HepG2 (cell line): ENCODE results near the gene TMEM107. TPM values are rescaled to one million over a fixed set of nuclear protein-coding genes. Genes with fewer than 3 reads are reported as not detected.
A peak's percentile ranks its signal among the peaks of the same experiment; 100 is the strongest.

Experiments
- FOXA3 ChIP-seq: IDR thresholded peaks from 2 replicates; pipeline ENCODE4 v1.6.1; 2016; ENCODE audit warnings: missing genetic modification reagents, missing compliant biosample characterization
- KDM5A ChIP-seq: fragments of 200-600 bp; sonication (generic); IDR thresholded peaks from 2 replicates; pipeline ENCODE4 v1.7.0; 2018; ENCODE audit warnings: antibody characterized with exemption, mild to moderate bottlenecking, low read length, borderline replicate concordance
- KLF6 ChIP-seq: IDR thresholded peaks from 2 replicates; pipeline ENCODE4 v1.8.0; 2016; ENCODE audit warnings: missing biosample characterization, missing genetic modification reagents
- KMT2B ChIP-seq: IDR thresholded peaks from 2 replicates; pipeline ENCODE4 v1.6.1; 2016; ENCODE audit warnings: missing genetic modification reagents, missing compliant biosample characterization
- MAFK ChIP-seq, 2 experiments: IDR thresholded peaks in 1 of 2; conservative IDR thresholded peaks in 1 of 2; 2 replicates each; pipeline ENCODE4 v1.6.1; 2011; ENCODE audit warnings: improper control_type of control experiment in 2 of 2, low read length in 2 of 2
- NR3C1 ChIP-seq: sonication (generic); formaldehyde crosslinking; IDR thresholded peaks from 2 replicates; pipeline ENCODE4 v1.4.0; 2020; ENCODE audit warnings: missing genetic modification reagents
- SKI ChIP-seq: fragments of 450-650 bp; IDR thresholded peaks from one replicate; pipeline ENCODE4 v1.6.1; 2018; ENCODE audit warnings: mild to moderate bottlenecking; ENCODE audit not compliant: partially characterized antibody
- THAP11 ChIP-seq: IDR thresholded peaks from 2 replicates; pipeline ENCODE4 v1.6.1; 2016; ENCODE audit warnings: missing biosample characterization, missing genetic modification reagents
- YY1 ChIP-seq: IDR thresholded peaks from 2 replicates; pipeline ENCODE4 v1.6.1; 2011; ENCODE audit warnings: low read length, low read depth, moderate library complexity, mild to moderate bottlenecking; ENCODE audit not compliant: insufficient read depth, insufficient replicate concordance
- ZNF124 ChIP-seq: sonication (generic); formaldehyde crosslinking; IDR thresholded peaks from 2 replicates; pipeline ENCODE4 v1.4.0; 2020; ENCODE audit warnings: missing genetic modification reagents
- ZNF350 ChIP-seq: sonication (generic); formaldehyde crosslinking; IDR thresholded peaks from 2 replicates; pipeline ENCODE4 v1.4.0; 2020; ENCODE audit warnings: mild to moderate bottlenecking, low read depth, missing genetic modification reagents, borderline replicate concordance
- ZNF446 ChIP-seq: sonication (generic); formaldehyde crosslinking; IDR thresholded peaks from 2 replicates; pipeline ENCODE4 v1.5.0; 2020; ENCODE audit warnings: mild to moderate bottlenecking, missing genetic modification reagents
- ZNF607 ChIP-seq: sonication (generic); formaldehyde crosslinking; IDR thresholded peaks from 2 replicates; pipeline ENCODE4 v1.5.1; 2020; ENCODE audit warnings: missing genetic modification reagents, mild to moderate bottlenecking, borderline replicate concordance
- polyA plus RNA-seq, 8 experiments: library from polyadenylated mRNA; depleted of rRNA in 3 of 8; stranded (reverse) in 7 of 8; unstranded in 1 of 8; fragments of >200 nt; fragmentation: Illumina TruSeq in 4 of 8; extraction: Trizol in 4 of 8; gene quantifications; 2 replicates each; pipeline versions ENCODE4 v1.2.1 to v1.2.3, GENCODE V29; 2011 to 2016; ENCODE audit warnings: low read depth in 4 of 8, missing spikeins in 1 of 8, mixed read lengths in 1 of 8; ENCODE audit not compliant: insufficient read depth in 1 of 8
- total RNA-seq, 5 experiments: library from RNA; depleted of rRNA; stranded (reverse); fragments of >200 nt; fragmentation: Illumina TruSeq; extraction: Trizol; gene quantifications; 2 replicates each; pipeline ENCODE4 v1.2.3, GENCODE V29; 2016; ENCODE audit warnings: low read depth in 1 of 5
- TF ChIP-seq, protein P1 (sequence below): sonication (generic); formaldehyde crosslinking; IDR thresholded peaks from 2 replicates; pipeline ENCODE4 v1.4.0; 2020; ENCODE audit warnings: missing genetic modification reagents, borderline replicate concordance
- TF ChIP-seq, protein P2 (sequence below): sonication (generic); formaldehyde crosslinking; IDR thresholded peaks from 2 replicates; pipeline ENCODE4 v1.9.0; 2021; ENCODE audit warnings: missing genetic modification reagents, mild to moderate bottlenecking, borderline replicate concordance
- TF ChIP-seq, protein P3 (sequence below): IDR thresholded peaks from 2 replicates; pipeline ENCODE4 v1.6.1; 2018; ENCODE audit warnings: missing genetic modification reagents, mild to moderate bottlenecking, missing compliant biosample characterization
- TF ChIP-seq, protein P4 (sequence below): sonication (generic); formaldehyde crosslinking; IDR thresholded peaks from 2 replicates; pipeline ENCODE4 v1.9.0; 2021; ENCODE audit warnings: missing genetic modification reagents, borderline replicate concordance
- TF ChIP-seq, protein P5 (sequence below): IDR thresholded peaks from 2 replicates; pipeline ENCODE4 v1.6.1; 2016; ENCODE audit warnings: mild to moderate bottlenecking
- TF ChIP-seq, protein P6 (sequence below): sonication (generic); formaldehyde crosslinking; conservative IDR thresholded peaks from 2 replicates; pipeline ENCODE4 v1.4.0; 2020; ENCODE audit warnings: missing genetic modification reagents

TMEM107 gene
- total and polyA plus RNA-seq, 2 of the 13 experiments (the other 11 are each of a cell fraction or from before 2014, with no cell fraction given), result 7.2 to 15.3 TPM

DNA sequence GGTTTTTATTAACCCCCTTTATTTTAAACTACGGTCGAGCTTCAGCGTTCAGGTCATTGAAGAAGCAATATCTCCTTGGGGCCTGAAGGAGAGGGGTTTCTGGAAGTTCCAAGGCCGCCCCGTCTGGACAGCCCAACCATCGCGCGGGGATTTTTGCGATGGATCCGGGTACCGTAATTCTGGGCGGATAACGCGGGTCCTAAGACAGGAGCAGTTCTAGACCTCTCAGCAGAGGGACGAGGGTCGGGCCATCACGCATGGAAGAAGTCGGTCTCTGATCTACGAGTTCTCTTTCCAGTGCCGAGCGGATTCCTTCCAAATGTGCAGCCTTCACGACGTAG is 10.2 kb upstream of the TMEM107 start (continued):
- TF ChIP-seq, protein P1, sequence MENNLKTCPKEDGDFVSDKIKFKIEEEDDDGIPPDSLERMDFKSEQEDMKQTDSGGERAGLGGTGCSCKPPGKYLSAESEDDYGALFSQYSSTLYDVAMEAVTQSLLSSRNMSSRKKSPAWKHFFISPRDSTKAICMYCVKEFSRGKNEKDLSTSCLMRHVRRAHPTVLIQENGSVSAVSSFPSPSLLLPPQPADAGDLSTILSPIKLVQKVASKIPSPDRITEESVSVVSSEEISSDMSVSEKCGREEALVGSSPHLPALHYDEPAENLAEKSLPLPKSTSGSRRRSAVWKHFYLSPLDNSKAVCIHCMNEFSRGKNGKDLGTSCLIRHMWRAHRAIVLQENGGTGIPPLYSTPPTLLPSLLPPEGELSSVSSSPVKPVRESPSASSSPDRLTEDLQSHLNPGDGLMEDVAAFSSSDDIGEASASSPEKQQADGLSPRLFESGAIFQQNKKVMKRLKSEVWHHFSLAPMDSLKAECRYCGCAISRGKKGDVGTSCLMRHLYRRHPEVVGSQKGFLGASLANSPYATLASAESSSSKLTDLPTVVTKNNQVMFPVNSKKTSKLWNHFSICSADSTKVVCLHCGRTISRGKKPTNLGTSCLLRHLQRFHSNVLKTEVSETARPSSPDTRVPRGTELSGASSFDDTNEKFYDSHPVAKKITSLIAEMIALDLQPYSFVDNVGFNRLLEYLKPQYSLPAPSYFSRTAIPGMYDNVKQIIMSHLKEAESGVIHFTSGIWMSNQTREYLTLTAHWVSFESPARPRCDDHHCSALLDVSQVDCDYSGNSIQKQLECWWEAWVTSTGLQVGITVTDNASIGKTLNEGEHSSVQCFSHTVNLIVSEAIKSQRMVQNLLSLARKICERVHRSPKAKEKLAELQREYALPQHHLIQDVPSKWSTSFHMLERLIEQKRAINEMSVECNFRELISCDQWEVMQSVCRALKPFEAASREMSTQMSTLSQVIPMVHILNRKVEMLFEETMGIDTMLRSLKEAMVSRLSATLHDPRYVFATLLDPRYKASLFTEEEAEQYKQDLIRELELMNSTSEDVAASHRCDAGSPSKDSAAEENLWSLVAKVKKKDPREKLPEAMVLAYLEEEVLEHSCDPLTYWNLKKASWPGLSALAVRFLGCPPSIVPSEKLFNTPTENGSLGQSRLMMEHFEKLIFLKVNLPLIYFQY (CRISPR knock-in tag), result no peak; the same call in 1 of the 2 replicates
- TF ChIP-seq ZNF607 (CRISPR knock-in tag) (0 out of 2 replicates have a peak, but pooled peaks have one; percentile 3), NR3C1 (CRISPR knock-in tag) (no peak), KDM5A (no peak), KMT2B (CRISPR knock-in tag) (no peak), FOXA3 (CRISPR knock-in tag) (no peak), KLF6 (CRISPR knock-in tag) (no peak), THAP11 (no peak), ZNF446 (CRISPR knock-in tag) (0 out of 2 replicates have a peak, but pooled peaks have one; percentile 37), YY1 (no peak), ZNF350 (CRISPR knock-in tag) (peak; percentile 15; the same call in 1 of the 2 replicates), SKI (no peak), MAFK (conservative IDR thresholded peaks at IDR 0.05 in 1 of 2, IDR thresholded peaks at IDR 0.05 in 1 of 2; ENCODE audit: low read length in 2 of 2) (no peak), ZNF124 (CRISPR knock-in tag) (no peak)
- TF ChIP-seq, protein P2, sequence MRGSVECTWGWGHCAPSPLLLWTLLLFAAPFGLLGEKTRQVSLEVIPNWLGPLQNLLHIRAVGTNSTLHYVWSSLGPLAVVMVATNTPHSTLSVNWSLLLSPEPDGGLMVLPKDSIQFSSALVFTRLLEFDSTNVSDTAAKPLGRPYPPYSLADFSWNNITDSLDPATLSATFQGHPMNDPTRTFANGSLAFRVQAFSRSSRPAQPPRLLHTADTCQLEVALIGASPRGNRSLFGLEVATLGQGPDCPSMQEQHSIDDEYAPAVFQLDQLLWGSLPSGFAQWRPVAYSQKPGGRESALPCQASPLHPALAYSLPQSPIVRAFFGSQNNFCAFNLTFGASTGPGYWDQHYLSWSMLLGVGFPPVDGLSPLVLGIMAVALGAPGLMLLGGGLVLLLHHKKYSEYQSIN (CRISPR knock-in tag), result 0 out of 2 replicates have a peak, but pooled peaks have one; percentile 50
- TF ChIP-seq, protein P3, sequence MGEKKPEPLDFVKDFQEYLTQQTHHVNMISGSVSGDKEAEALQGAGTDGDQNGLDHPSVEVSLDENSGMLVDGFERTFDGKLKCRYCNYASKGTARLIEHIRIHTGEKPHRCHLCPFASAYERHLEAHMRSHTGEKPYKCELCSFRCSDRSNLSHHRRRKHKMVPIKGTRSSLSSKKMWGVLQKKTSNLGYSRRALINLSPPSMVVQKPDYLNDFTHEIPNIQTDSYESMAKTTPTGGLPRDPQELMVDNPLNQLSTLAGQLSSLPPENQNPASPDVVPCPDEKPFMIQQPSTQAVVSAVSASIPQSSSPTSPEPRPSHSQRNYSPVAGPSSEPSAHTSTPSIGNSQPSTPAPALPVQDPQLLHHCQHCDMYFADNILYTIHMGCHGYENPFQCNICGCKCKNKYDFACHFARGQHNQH (CRISPR knock-in tag), result no peak
- TF ChIP-seq, protein P4, sequence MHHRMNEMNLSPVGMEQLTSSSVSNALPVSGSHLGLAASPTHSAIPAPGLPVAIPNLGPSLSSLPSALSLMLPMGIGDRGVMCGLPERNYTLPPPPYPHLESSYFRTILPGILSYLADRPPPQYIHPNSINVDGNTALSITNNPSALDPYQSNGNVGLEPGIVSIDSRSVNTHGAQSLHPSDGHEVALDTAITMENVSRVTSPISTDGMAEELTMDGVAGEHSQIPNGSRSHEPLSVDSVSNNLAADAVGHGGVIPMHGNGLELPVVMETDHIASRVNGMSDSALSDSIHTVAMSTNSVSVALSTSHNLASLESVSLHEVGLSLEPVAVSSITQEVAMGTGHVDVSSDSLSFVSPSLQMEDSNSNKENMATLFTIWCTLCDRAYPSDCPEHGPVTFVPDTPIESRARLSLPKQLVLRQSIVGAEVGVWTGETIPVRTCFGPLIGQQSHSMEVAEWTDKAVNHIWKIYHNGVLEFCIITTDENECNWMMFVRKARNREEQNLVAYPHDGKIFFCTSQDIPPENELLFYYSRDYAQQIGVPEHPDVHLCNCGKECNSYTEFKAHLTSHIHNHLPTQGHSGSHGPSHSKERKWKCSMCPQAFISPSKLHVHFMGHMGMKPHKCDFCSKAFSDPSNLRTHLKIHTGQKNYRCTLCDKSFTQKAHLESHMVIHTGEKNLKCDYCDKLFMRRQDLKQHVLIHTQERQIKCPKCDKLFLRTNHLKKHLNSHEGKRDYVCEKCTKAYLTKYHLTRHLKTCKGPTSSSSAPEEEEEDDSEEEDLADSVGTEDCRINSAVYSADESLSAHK, result no peak
- TF ChIP-seq, protein P5, sequence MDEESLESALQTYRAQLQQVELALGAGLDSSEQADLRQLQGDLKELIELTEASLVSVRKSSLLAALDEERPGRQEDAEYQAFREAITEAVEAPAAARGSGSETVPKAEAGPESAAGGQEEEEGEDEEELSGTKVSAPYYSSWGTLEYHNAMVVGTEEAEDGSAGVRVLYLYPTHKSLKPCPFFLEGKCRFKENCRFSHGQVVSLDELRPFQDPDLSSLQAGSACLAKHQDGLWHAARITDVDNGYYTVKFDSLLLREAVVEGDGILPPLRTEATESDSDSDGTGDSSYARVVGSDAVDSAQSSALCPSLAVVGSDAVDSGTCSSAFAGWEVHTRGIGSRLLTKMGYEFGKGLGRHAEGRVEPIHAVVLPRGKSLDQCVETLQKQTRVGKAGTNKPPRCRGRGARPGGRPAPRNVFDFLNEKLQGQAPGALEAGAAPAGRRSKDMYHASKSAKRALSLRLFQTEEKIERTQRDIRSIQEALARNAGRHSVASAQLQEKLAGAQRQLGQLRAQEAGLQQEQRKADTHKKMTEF (CRISPR knock-in tag), result no peak
- TF ChIP-seq, protein P6, sequence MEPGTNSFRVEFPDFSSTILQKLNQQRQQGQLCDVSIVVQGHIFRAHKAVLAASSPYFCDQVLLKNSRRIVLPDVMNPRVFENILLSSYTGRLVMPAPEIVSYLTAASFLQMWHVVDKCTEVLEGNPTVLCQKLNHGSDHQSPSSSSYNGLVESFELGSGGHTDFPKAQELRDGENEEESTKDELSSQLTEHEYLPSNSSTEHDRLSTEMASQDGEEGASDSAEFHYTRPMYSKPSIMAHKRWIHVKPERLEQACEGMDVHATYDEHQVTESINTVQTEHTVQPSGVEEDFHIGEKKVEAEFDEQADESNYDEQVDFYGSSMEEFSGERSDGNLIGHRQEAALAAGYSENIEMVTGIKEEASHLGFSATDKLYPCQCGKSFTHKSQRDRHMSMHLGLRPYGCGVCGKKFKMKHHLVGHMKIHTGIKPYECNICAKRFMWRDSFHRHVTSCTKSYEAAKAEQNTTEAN (CRISPR knock-in tag), result no peak
